Mesendoderm (in vitro differentiated cells): ENCODE data around the gene TAB2. TPM values are rescaled to one million over a fixed set of nuclear protein-coding genes. Genes with fewer than 3 reads are reported as not detected.
A peak's percentile ranks its signal among the peaks of the same experiment; 100 is the strongest.

Experiments
- DNase-seq: peaks from one replicate; pipeline ENCODE4 v3.0.0; 2013
- H2AK5ac ChIP-seq: 2 replicates; pipeline ENCODE4 v1.6.1; 2013; ENCODE audit warnings: low read length, inconsistent platforms
- H2BK120ac ChIP-seq: 2 replicates; pipeline ENCODE4 v1.6.1; 2013; ENCODE audit warnings: low read depth, mild to moderate bottlenecking, low read length, moderate library complexity, mixed read lengths
- H2BK15ac ChIP-seq: replicated peaks from 2 replicates; pipeline ENCODE4 v1.6.1; 2013; ENCODE audit warnings: low read depth, mild to moderate bottlenecking, moderate library complexity
- H2BK5ac ChIP-seq: 2 replicates; pipeline ENCODE4 v1.6.1; 2013; ENCODE audit warnings: low read length, inconsistent platforms
- H3K18ac ChIP-seq: 2 replicates; pipeline ENCODE4 v1.6.1; 2013; ENCODE audit warnings: mild to moderate bottlenecking, low read length, mixed read lengths
- H3K23ac ChIP-seq: one replicate; pipeline ENCODE4 v1.6.1; 2013; ENCODE audit warnings: low read length
- H3K27ac ChIP-seq: 2 replicates; pipeline ENCODE4 v1.5.1; 2013; ENCODE audit warnings: low read depth, mild to moderate bottlenecking, inconsistent platforms, low read length, moderate library complexity
- H3K27me3 ChIP-seq: 2 replicates; pipeline ENCODE4 v1.6.1; 2013; ENCODE audit warnings: low read length, control low read depth, mild to moderate bottlenecking, inconsistent platforms; ENCODE audit not compliant: insufficient read depth, poor library complexity
- H3K36me3 ChIP-seq: 2 replicates; pipeline ENCODE4 v1.6.1; 2013; ENCODE audit warnings: low read length, inconsistent platforms; ENCODE audit not compliant: control insufficient read depth, insufficient read depth
- H3K4ac ChIP-seq: one replicate; pipeline ENCODE4 v1.6.1; 2013; ENCODE audit warnings: low read depth, mild to moderate bottlenecking, low read length, moderate library complexity
- H3K4me1 ChIP-seq: 2 replicates; pipeline ENCODE4 v1.6.1; 2013; ENCODE audit warnings: low read depth, low read length, inconsistent platforms; ENCODE audit not compliant: control insufficient read depth
- H3K4me2 ChIP-seq: 2 replicates; pipeline ENCODE4 v1.6.1; 2013; ENCODE audit warnings: low read length
- H3K4me3 ChIP-seq: 2 replicates; pipeline ENCODE4 v1.5.1; 2013; ENCODE audit warnings: mild to moderate bottlenecking, low read length
- H3K56ac ChIP-seq: one replicate; pipeline ENCODE4 v1.6.1; 2013; ENCODE audit warnings: low read length
- H3K79me1 ChIP-seq: 2 replicates; pipeline ENCODE4 v1.6.1; 2013; ENCODE audit warnings: low read length, inconsistent platforms
- H3K79me2 ChIP-seq: 2 replicates; pipeline ENCODE4 v1.6.1; 2013; ENCODE audit warnings: mild to moderate bottlenecking, low read length; ENCODE audit not compliant: control insufficient read depth, insufficient read depth
- H3K9ac ChIP-seq: 2 replicates; pipeline ENCODE4 v1.6.1; 2013; ENCODE audit warnings: low read length, inconsistent platforms
- H4K5ac ChIP-seq: one replicate; pipeline ENCODE4 v1.6.1; 2013; ENCODE audit warnings: low read length
- H4K8ac ChIP-seq: one replicate; pipeline ENCODE4 v1.6.1; 2013; ENCODE audit warnings: low read depth, mild to moderate bottlenecking, control low read depth, low read length, moderate library complexity
- WGBS: extraction: QIAGEN DNeasy Blood & Tissue Kit; methylation state at CpG from one replicate; pipeline ENCODE4 v1.1.7; 2013; ENCODE audit warnings: low lambda C conversion rate, missing lambda C conversion rate; ENCODE audit not compliant: insufficient coverage; ENCODE audit errors: extremely low coverage; 5-methylcytosine and 5-hydroxymethylcytosine counted together
- polyA plus RNA-seq, 2 experiments: library from polyadenylated mRNA; stranded (reverse); fragments of 200-250 nt; gene quantifications; one replicate each; pipeline ENCODE4 v1.2.3, GENCODE V29; 2013

Gene TAB2
- polyA plus RNA-seq (2013, experiment 1 of 2) = 71.0 TPM
- 70.4 TPM for polyA plus RNA-seq (2013, experiment 2 of 2)

- no peak within 1 kb of the TSS for H3K23ac ChIP-seq
- H3K56ac ChIP-seq = peak within 1 kb of the TSS; percentile 95
- H3K79me1 ChIP-seq = no peaks in the 10 kb centered on the region
- H3K4me1 ChIP-seq = no peaks in the 10 kb centered on the region
- no peak within 1 kb of the TSS for H2AK5ac ChIP-seq
- peak within 1 kb of the TSS; percentile 90 for H4K8ac ChIP-seq
- H2BK5ac ChIP-seq = peak within 1 kb of the TSS; percentile 64
- H3K4ac ChIP-seq = peak within 1 kb of the TSS; percentile 94
- no CpG with 5 or more reads among the region's 92 CpGs for WGBS
- peak within 1 kb of the TSS; percentile 84 for H3K4me2 ChIP-seq
- peak; percentile 60 for DNase-seq
- H2BK15ac ChIP-seq = no peak within 1 kb of the TSS
- no peak within 1 kb of the TSS for H4K5ac ChIP-seq
- H3K27me3 ChIP-seq = no peaks in the 10 kb centered on the region
- no peaks in the 10 kb centered on the region for H3K36me3 ChIP-seq
- peak within 1 kb of the TSS; percentile 100 for H3K27ac ChIP-seq
- H2BK120ac ChIP-seq = peak within 1 kb of the TSS; percentile 83
- peaks cover 36% of the 10 kb centered on the region for H3K79me2 ChIP-seq
- peak within 1 kb of the TSS; percentile 98 for H3K18ac ChIP-seq
- H3K4me3 ChIP-seq = peak within 1 kb of the TSS; percentile 78
- peak within 1 kb of the TSS; percentile 90 for H3K9ac ChIP-seq
These were observed at the start of gene TAB2 for GRCh38 chr6:149317644-149318571. Gene TAB2 (plus strand): TSS chr6:149317712. CDS start chr6:149369998, 52,286 bp downstream.

DNA sequence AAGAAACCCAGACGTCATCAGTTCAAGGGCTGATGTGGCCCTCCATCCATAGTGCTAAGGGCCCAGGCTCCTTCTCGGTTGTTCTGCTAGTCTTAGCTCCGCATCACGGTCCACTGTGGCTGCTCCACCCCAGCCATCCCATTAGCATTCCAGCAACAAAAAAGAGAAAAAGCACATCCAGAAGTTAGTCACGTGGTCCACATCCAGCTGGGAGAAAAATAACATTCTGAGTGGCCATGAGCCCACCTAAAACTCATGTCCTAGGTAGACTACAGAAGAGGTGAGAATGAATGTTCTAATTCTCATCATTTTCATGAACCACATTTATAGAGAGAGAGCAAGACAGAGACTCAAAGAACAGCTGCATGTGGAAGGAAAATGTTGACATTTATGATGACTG lies 49.4 kb upstream of the TAB2 start:
- Histone ChIP-seq H3K27ac (no peak overlapping the region), H3K9ac (no peak overlapping the region), H3K36me3 (no peaks in the 10 kb centered on the region), H2BK5ac (no peak overlapping the region), H3K23ac (no peak overlapping the region), H2BK120ac (no peak overlapping the region), H3K4me3 (no peak overlapping the region), H3K4me1 (no peaks in the 10 kb centered on the region), H3K56ac (no peak overlapping the region), H3K18ac (no peak overlapping the region), H2AK5ac (no peak overlapping the region), H4K8ac (no peak overlapping the region), H4K5ac (no peak overlapping the region), H3K27me3 (no peaks in the 10 kb centered on the region), H2BK15ac (no peak overlapping the region), H3K4ac (no peak overlapping the region), H3K79me2 (no peaks in the 10 kb centered on the region), H3K4me2 (no peak overlapping the region), H3K79me1 (no peaks in the 10 kb centered on the region)
- WGBS = no CpG with 5 or more reads among the region's 5 CpGs
- no peak for DNase-seq

DNA sequence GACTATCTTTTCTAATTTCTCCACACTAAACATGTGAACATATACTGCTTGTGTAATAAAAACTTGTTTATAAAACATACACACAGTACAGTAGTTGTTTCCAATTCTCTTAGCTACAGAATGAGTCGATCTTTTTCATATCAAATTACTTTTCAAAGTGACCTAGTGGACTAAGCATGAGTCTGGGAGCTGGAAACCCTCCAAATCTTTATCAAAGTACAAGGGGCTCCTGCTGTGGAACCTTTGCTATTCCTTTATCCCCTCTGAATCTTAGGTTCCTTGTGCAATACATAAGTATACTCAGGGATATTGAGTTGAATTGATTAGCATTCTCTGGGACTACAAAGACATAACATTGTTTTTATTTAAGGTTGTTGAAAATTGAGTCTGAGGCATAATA lies 48.7 kb upstream of the TAB2 start:
- Histone ChIP-seq H3K9ac (no peak overlapping the region), H3K4me1 (no peaks in the 10 kb centered on the region), H3K56ac (no peak overlapping the region), H3K27me3 (no peaks in the 10 kb centered on the region), H3K79me1 (no peaks in the 10 kb centered on the region), H3K4me2 (no peak overlapping the region), H3K36me3 (no peaks in the 10 kb centered on the region), H3K27ac (no peak overlapping the region), H3K23ac (no peak overlapping the region), H4K8ac (no peak overlapping the region), H3K4me3 (no peak overlapping the region), H4K5ac (no peak overlapping the region), H3K79me2 (no peaks in the 10 kb centered on the region), H2BK5ac (no peak overlapping the region), H3K4ac (no peak overlapping the region), H3K18ac (no peak overlapping the region), H2BK15ac (no peak overlapping the region), H2BK120ac (no peak overlapping the region), H2AK5ac (no peak overlapping the region)
- no CpG with 5 or more reads among the region's 1 CpG for WGBS
- DNase-seq = no peak

DNA sequence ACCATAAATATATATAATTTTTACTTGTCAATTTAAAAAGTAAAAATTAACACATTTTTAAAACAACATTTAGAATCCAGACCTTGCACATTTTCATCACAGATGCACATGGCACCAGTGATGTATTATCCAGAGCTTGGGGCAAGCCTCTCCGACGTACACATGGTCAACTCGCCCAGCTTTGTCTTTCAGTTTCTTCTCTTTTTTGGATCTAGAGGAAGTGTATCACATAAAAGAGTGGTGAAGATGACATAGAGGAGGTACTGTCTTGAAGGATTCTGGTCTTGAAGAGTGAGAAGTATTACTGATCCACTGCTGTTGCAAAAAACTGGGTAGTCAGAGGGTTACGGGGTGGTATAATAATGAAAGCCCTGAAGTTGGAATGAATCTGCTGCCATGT lies 46.9 kb upstream of the TAB2 start:
- H3K9ac ChIP-seq = no peak overlapping the region
- H2BK5ac ChIP-seq = no peak overlapping the region
- H4K5ac ChIP-seq = no peak overlapping the region
- H3K4me1 ChIP-seq = no peaks in the 10 kb centered on the region
- no peak overlapping the region for H3K56ac ChIP-seq
- H3K27me3 ChIP-seq = no peaks in the 10 kb centered on the region
- H3K79me2 ChIP-seq = no peaks in the 10 kb centered on the region
- no peak overlapping the region for H3K18ac ChIP-seq
- no peak overlapping the region for H2BK120ac ChIP-seq
- no peaks in the 10 kb centered on the region for H3K79me1 ChIP-seq
- no peak overlapping the region for H3K23ac ChIP-seq
- no peak overlapping the region for H2BK15ac ChIP-seq
- no peak overlapping the region for H3K4me3 ChIP-seq
- no CpG with 5 or more reads among the region's 4 CpGs for WGBS
- H4K8ac ChIP-seq = no peak overlapping the region
- no peak overlapping the region for H3K4me2 ChIP-seq
- no peak overlapping the region for H3K4ac ChIP-seq
- DNase-seq = no peak
- no peak overlapping the region for H3K27ac ChIP-seq
- H3K36me3 ChIP-seq = no peaks in the 10 kb centered on the region
- H2AK5ac ChIP-seq = no peak overlapping the region

- Histone ChIP-seq H3K4me3 (no peak overlapping the region), H3K27ac (no peak overlapping the region), H4K8ac (no peak overlapping the region), H2BK5ac (no peak overlapping the region), H3K9ac (no peak overlapping the region), H3K79me2 (no peaks in the 10 kb centered on the region), H3K23ac (no peak overlapping the region), H2BK15ac (no peak overlapping the region), H4K5ac (no peak overlapping the region), H3K18ac (no peak overlapping the region), H3K27me3 (no peaks in the 10 kb centered on the region), H3K56ac (no peak overlapping the region), H3K4ac (no peak overlapping the region), H2AK5ac (no peak overlapping the region), H3K79me1 (no peaks in the 10 kb centered on the region), H2BK120ac (no peak overlapping the region), H3K4me2 (no peak overlapping the region), H3K36me3 (no peaks in the 10 kb centered on the region), H3K4me1 (no peaks in the 10 kb centered on the region)
- DNase-seq = peak; percentile 18
- WGBS = no CpG with 5 or more reads among the region's 8 CpGs
These were observed 45.9 kb upstream of the TAB2 start for GRCh38 chr6:149271348-149272340.
